ENCODE data around the gene JPT1. TPM values are rescaled to one million over a fixed set of nuclear protein-coding genes. Genes with fewer than 3 reads are reported as not detected.
"Not testable (repeated sequence)": the region's sequence is repeated elsewhere in the genome, so short reads cannot be mapped to it uniquely, and the experiment has no call there.

The JPT1 gene
- total RNA-seq, 4 donors from 2014 or later: 3.6 to 46.8 (median 11.6) TPM

DNA sequence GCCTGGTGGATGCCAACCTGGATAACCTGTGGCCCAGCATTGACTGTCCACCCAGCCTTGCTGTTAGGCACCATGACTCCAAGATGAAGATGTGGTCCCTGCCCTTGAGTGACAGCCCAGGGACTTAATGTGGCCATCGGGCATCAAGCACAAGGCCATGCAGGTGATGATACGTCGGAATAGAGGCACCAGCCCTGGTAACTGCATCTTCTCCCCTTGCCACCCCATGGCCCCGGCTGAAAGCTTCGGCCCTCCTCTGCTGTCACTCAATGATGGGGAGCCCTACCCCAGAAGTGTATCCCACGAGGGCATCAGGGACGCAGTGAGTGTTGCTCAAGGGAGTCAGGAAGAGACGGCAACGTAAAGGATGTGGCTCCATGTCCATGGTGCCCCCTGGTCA, 24.7 kb downstream of the JPT1 start:
- Histone ChIP-seq H3K27ac (no peak overlapping the region), H3K4me1 (peaks cover 0 to 8% of the 10 kb centered on the region in 2 donors), H3K9me3 (no peaks in the 10 kb centered on the region), H3K27me3 (no peaks in the 10 kb centered on the region), H3K4me3 (no peak overlapping the region), H3K36me3 (no peaks in the 10 kb centered on the region)
- intact Hi-C loops (cut with DNase I; ENCODE audit: low total_unique reads): no loop called here
- no peak for DNase-seq
- no peak for TF ChIP-seq POLR2A (IDR thresholded peaks at IDR 0.05)
- TF ChIP-seq, protein P1, sequence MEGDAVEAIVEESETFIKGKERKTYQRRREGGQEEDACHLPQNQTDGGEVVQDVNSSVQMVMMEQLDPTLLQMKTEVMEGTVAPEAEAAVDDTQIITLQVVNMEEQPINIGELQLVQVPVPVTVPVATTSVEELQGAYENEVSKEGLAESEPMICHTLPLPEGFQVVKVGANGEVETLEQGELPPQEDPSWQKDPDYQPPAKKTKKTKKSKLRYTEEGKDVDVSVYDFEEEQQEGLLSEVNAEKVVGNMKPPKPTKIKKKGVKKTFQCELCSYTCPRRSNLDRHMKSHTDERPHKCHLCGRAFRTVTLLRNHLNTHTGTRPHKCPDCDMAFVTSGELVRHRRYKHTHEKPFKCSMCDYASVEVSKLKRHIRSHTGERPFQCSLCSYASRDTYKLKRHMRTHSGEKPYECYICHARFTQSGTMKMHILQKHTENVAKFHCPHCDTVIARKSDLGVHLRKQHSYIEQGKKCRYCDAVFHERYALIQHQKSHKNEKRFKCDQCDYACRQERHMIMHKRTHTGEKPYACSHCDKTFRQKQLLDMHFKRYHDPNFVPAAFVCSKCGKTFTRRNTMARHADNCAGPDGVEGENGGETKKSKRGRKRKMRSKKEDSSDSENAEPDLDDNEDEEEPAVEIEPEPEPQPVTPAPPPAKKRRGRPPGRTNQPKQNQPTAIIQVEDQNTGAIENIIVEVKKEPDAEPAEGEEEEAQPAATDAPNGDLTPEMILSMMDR (IDR thresholded peaks at IDR 0.05): no peak

DNA sequence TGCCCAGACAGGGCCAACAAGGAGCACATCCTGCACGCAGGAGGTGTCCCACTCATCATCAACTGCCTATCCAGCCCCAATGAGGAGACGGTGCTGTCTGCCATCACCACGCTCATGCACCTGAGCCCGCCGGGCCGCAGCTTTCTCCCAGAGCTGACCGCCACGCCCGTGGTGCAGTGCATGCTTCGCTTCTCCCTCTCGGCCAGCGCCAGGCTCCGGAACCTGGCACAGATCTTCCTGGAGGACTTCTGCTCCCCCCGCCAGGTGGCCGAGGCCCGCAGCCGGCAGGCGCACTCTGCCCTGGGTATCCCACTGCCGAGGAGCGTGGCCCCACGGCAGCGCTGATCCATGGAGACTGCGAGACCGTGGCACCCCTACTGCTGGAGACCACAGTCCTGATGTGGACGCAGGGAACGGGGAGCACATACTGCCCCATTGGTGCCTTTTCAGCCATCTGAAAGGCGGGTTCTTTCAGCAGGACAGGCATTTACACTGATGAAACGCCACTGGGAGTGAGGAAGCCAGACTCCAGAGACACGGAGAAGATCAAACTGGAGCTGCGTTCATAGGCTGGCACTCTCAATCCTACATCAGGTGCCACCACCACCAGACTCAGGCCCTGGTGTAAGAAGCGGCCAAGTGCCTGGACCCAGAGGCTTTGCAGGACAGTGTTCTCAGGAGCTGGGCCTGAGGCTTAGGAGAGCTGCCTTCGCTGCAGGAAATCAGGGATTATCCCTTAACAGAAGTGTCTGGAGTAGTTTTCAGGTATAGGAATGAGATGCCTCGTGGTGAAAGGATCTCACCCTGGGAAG, 25.4 kb downstream of the JPT1 start:
- DNase-seq: no peak
- Histone ChIP-seq H3K4me3 (no peak overlapping the region), H3K4me1 (peaks cover 0 to 8% of the 10 kb centered on the region in 2 donors), H3K9me3 (no peaks in the 10 kb centered on the region), H3K36me3 (no peaks in the 10 kb centered on the region), H3K27me3 (no peaks in the 10 kb centered on the region), H3K27ac (no peak overlapping the region)
- TF ChIP-seq, protein P1 (IDR thresholded peaks at IDR 0.05): no peak
- TF ChIP-seq POLR2A (IDR thresholded peaks at IDR 0.05): no peak
- intact Hi-C loops (cut with DNase I; ENCODE audit: low total_unique reads): no loop called here

- H3K9me3 ChIP-seq; H3K27me3 ChIP-seq; DNase-seq; H3K27ac ChIP-seq; H3K36me3 ChIP-seq; H3K4me1 ChIP-seq; intact Hi-C loops (cut with DNase I; ENCODE audit: low total_unique reads); H3K4me3 ChIP-seq: not testable (repeated sequence)
Measured at GRCh38 chr17:75127936-75128335, 26.4 kb downstream of the JPT1 start.

GRCh38 chr17:75126954-75127353, 27.4 kb downstream of the JPT1 start:
- intact Hi-C loops (cut with DNase I; ENCODE audit: low total_unique reads): no loop called here
- Histone ChIP-seq H3K27me3 (no peaks in the 10 kb centered on the region), H3K4me3 (no peak overlapping the region), H3K9me3 (no peaks in the 10 kb centered on the region), H3K36me3 (no peaks in the 10 kb centered on the region), H3K27ac (no peak overlapping the region), H3K4me1 (peaks cover 0 to 8% of the 10 kb centered on the region in 2 donors)
- no peak for DNase-seq
- TF ChIP-seq POLR2A (IDR thresholded peaks at IDR 0.05): no peak
- TF ChIP-seq, protein P1 (IDR thresholded peaks at IDR 0.05): no peak

DNA sequence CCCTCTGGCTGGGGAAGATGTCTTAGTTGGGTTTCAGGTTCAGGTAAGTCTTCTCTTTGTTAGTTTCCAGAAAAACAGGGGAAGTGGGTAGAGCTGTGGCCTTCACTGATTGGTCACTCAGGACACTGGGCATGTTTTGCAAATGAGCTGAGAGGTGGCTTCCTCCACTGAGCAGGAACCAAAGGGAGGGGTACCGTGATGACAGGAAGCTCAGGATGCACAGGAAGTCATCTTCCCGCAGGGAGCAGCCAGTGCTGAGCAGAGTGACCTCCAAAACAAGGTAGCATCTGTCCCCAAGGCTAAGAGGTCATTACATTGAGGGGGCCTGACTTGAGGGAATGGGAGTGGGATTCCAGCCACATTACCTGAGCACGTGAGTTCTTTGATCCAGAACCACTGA, 28.3 kb downstream of the JPT1 start:
- no peak for DNase-seq
- Histone ChIP-seq H3K36me3 (no peaks in the 10 kb centered on the region), H3K4me3 (no peak overlapping the region), H3K27me3 (no peaks in the 10 kb centered on the region), H3K9me3 (no peaks in the 10 kb centered on the region), H3K27ac (no peak overlapping the region), H3K4me1 (peaks cover 0 to 5% of the 10 kb centered on the region in 2 donors)
- intact Hi-C loops (cut with DNase I; ENCODE audit: low total_unique reads): no loop called here
- no peak for TF ChIP-seq POLR2A (IDR thresholded peaks at IDR 0.05)
- TF ChIP-seq, protein P1 (IDR thresholded peaks at IDR 0.05): no peak
